ES-I3 (cell line): ENCODE results near the gene LRRK1.

ENCODE experiments used
- H3K36me3 ChIP-seq: 2 replicates; pipeline ENCODE4 v1.6.1; 2013; ENCODE audit warnings: mild to moderate bottlenecking, low read length, control low read depth, moderate library complexity; ENCODE audit not compliant: insufficient read depth
- H3K4me1 ChIP-seq: 2 replicates; pipeline ENCODE4 v1.6.1; 2013; ENCODE audit warnings: mild to moderate bottlenecking, control low read depth, low read length; ENCODE audit not compliant: insufficient read depth
- H3K9ac ChIP-seq: 2 replicates; pipeline ENCODE4 v1.6.1; 2013; ENCODE audit warnings: low read depth, mild to moderate bottlenecking, low read length, moderate library complexity
- H3K9me3 ChIP-seq: 2 replicates; pipeline ENCODE4 v1.6.1; 2013; ENCODE audit warnings: mild to moderate bottlenecking, low read length, moderate library complexity; ENCODE audit not compliant: control insufficient read depth, insufficient read depth

Gene LRRK1

GRCh38 chr15:101110681-101111569 lies 191.8 kb downstream of the LRRK1 start:
- H3K36me3 ChIP-seq = no peaks in the 10 kb centered on the region
- H3K9ac ChIP-seq = no peak overlapping the region
- H3K9me3 ChIP-seq = 0 out of 2 replicates have a peak, but pooled peaks cover 2% of the 10 kb centered on the region
- H3K4me1 ChIP-seq = peaks cover 3% of the 10 kb centered on the region

- Histone ChIP-seq H3K9ac (no peak overlapping the region), H3K9me3 (0 out of 2 replicates have a peak, but pooled peaks cover 2% of the 10 kb centered on the region), H3K4me1 (no peaks in the 10 kb centered on the region; the same call in 1 of the 2 replicates), H3K36me3 (no peaks in the 10 kb centered on the region)
Measured at GRCh38 chr15:101111570-101112262, 192.6 kb downstream of the LRRK1 start.

DNA sequence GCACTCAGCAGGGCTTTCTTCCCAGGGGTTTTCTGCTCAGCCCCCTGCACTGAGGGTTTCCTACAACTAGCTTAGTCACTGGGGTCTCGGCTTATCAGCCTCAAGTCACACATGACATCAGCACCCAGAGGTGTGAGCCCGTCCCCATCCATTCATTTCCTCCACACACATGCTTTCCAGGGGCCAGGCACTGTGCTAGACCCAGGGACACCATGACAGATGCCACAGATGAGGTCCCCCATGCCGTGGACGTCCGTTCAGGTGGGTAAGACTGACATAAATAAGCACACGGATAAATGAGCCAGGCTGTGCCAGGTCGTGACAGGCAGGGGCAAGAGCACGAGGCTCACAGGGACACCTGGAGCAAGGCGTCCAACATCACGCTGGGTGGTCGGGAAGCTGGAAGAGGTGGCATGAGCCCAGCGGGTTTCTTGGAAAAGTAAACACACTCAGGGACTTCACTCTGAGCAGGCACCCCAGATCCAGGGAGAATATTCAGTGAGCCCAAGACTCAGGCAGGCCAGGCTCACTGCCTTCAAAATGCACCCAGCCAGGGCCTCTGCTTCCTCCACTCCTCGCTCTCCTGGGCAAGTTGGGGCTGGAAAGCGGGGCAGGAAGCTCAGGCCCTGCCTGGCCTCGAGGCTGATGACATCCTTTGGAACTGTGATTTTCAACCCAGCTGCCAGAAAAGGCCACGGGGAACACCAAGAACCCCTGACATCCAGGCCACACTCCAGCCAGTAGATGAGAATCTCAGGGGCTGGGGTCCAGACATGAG lies 193.4 kb downstream of the LRRK1 start:
- H3K9ac ChIP-seq = no peak overlapping the region
- no peaks in the 10 kb centered on the region for H3K36me3 ChIP-seq
- no peaks in the 10 kb centered on the region; the same call in 1 of the 2 replicates for H3K4me1 ChIP-seq
- H3K9me3 ChIP-seq = 0 out of 2 replicates have a peak, but pooled peaks cover 2% of the 10 kb centered on the region

GRCh38 chr15:101113114-101114005 lies 194.2 kb downstream of the LRRK1 start:
- Histone ChIP-seq H3K9me3 (0 out of 2 replicates have a peak, but pooled peaks cover 2% of the 10 kb centered on the region), H3K4me1 (no peaks in the 10 kb centered on the region; the same call in 1 of the 2 replicates), H3K9ac (no peak overlapping the region), H3K36me3 (no peaks in the 10 kb centered on the region)

- Histone ChIP-seq H3K9me3 (no peaks in the 10 kb centered on the region), H3K36me3 (no peaks in the 10 kb centered on the region), H3K9ac (no peak overlapping the region), H3K4me1 (no peaks in the 10 kb centered on the region; the same call in 1 of the 2 replicates)
Measured at GRCh38 chr15:101114166-101114565, 195.0 kb downstream of the LRRK1 start.

DNA sequence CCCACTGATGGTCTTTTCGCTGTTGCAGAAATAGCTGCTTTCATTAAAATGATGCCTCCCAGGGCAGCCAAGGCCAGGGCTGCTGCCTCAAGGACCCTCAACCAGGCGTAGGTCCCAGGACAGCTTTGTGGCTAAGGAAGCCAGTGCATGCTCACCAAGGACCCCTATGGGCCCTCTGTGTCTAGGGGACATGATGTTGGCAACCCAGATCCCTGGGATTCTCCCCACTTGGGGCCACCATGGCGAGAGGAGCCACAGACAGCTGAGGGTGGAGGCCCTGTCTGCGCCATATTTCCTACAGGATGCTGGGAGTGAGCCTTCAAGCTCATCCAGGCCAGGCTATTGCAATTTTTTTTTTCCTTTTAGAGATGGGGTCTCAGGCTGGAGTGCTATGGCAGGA lies 195.5 kb downstream of the LRRK1 start:
- Histone ChIP-seq H3K36me3 (no peaks in the 10 kb centered on the region), H3K9ac (no peak overlapping the region)

DNA sequence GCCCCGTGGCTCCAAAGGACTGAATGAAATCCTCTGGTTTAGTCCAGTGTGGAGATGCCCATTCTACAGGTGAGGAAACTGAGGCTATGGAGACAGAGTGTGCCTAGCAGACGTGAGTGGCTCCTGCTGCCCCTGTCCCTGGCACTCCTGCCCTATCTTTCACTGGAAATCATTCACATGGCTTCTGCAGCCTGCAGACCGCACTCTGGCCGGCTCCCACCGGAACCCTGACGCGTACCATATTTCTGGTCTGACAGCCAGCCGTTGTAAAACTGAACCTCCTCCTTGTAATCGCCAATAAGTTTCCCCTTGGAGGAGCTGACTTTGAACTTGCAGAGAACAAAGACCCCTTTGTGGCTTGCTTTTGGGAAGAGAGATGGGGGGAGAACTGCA lies 196.2 kb downstream of the LRRK1 start:
- Histone ChIP-seq H3K9ac (no peak overlapping the region), H3K4me1 (no peaks in the 10 kb centered on the region; the same call in 1 of the 2 replicates), H3K36me3 (no peaks in the 10 kb centered on the region), H3K9me3 (no peaks in the 10 kb centered on the region)

More for the DNA sequence above, 195.5 kb downstream of the LRRK1 start:
- H3K9me3 ChIP-seq = no peaks in the 10 kb centered on the region
- H3K4me1 ChIP-seq = no peaks in the 10 kb centered on the region; the same call in 1 of the 2 replicates

GRCh38 chr15:101115786-101116680 lies 196.9 kb downstream of the LRRK1 start:
- Histone ChIP-seq H3K9ac (no peak overlapping the region), H3K4me1 (no peaks in the 10 kb centered on the region; the same call in 1 of the 2 replicates)

DNA sequence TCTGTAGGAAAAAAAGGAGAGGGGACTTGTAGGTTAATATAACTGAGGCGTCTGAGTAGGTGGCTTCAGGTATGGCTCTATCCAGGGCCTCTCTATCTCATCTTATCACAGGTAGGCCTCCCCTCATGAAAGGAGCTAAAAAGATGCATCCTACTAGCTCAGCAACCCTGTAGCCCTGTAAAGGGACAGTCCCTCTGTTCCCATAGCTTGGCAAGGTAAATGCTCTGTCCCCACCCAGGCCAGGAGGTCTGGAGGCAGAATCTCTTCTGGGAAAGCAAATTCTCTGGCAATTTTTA lies 197.5 kb downstream of the LRRK1 start:
- no peaks in the 10 kb centered on the region for H3K9me3 ChIP-seq
- H3K4me1 ChIP-seq = no peaks in the 10 kb centered on the region; the same call in 1 of the 2 replicates
- H3K36me3 ChIP-seq = no peaks in the 10 kb centered on the region
- H3K9ac ChIP-seq = no peak overlapping the region

More at GRCh38 chr15:101115786-101116680, 196.9 kb downstream of the LRRK1 start:
- no peaks in the 10 kb centered on the region for H3K36me3 ChIP-seq
- H3K9me3 ChIP-seq = no peaks in the 10 kb centered on the region

DNA sequence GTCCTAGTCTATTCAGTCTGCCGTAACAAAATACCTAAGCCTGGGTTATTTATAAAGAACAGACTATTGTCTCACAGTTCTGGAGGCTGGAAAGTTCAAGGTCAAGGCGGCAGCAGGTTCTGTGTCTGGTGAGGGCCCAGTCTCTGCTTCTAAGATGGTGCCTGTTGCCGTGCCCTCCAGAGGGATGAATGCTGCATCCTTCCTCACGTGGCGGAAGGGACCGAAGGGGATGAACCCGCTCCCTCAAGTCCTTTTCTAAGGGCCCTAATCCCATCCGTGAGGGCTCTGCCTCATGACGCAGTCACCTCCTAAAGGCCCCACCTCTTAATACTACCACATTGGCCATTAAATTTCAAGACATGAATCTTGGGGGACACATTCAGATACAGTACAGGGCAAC lies 199.0 kb downstream of the LRRK1 start:
- H3K4me1 ChIP-seq = peaks cover 4% of the 10 kb centered on the region; the same call in 1 of the 2 replicates
- no peaks in the 10 kb centered on the region for H3K36me3 ChIP-seq
- no peak overlapping the region for H3K9ac ChIP-seq
- no peaks in the 10 kb centered on the region for H3K9me3 ChIP-seq

- peaks cover 4% of the 10 kb centered on the region; the same call in 1 of the 2 replicates for H3K4me1 ChIP-seq
- no peak overlapping the region for H3K9ac ChIP-seq
- no peaks in the 10 kb centered on the region for H3K9me3 ChIP-seq
- no peaks in the 10 kb centered on the region for H3K36me3 ChIP-seq
Measured at GRCh38 chr15:101118615-101119014, 199.5 kb downstream of the LRRK1 start.

DNA sequence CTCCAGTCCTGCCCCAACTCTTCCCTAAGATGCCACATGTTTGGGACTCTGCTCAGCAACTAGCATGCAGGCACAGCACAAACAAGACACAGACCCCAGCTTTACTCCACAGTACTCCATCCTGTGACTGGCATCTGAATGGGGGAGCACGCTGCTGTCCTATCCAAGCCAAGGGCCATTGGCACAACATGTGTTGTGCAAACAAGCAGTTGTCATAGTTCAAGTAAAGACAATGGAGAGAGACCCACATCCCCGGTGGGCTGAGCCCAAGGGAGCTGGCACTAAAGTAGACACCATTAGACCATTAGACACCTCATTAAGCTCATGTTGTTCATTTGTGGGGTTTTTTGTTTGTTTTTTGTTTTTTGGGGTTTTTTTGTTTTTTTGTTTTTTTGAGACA lies 200.0 kb downstream of the LRRK1 start:
- H3K36me3 ChIP-seq = no peaks in the 10 kb centered on the region
- H3K4me1 ChIP-seq = peaks cover 4% of the 10 kb centered on the region; the same call in 1 of the 2 replicates

More for the DNA sequence above, 200.0 kb downstream of the LRRK1 start:
- no peaks in the 10 kb centered on the region for H3K9me3 ChIP-seq
- no peak overlapping the region for H3K9ac ChIP-seq
